ENCODE data around the gene NOVA2. TPM values are rescaled to one million over a fixed set of nuclear protein-coding genes. Genes with fewer than 3 reads are reported as not detected.

NOVA2 gene
- polyA plus RNA-seq, 10 donors = 2.8 to 5.5 (median 4.0) TPM

GRCh38 chr19:45967246-45967645 lies 6.4 kb downstream of the NOVA2 start:
- no peak for DNase-seq

- DNase-seq = no peak
These were observed 11.6 kb downstream of the NOVA2 start for GRCh38 chr19:45962021-45962420.

- DNase-seq = no peak
These were observed 12.9 kb downstream of the NOVA2 start for GRCh38 chr19:45960595-45961235.

- DNase-seq = no peak
These were observed 14.1 kb downstream of the NOVA2 start for GRCh38 chr19:45959517-45960025.

GRCh38 chr19:45958769-45959516 lies 14.7 kb downstream of the NOVA2 start:
- no peak for DNase-seq

- no peak for DNase-seq
These were observed 15.3 kb downstream of the NOVA2 start for GRCh38 chr19:45958320-45958719.

- DNase-seq = peak in 2 of 3 donors; percentile 25 to 47
These were observed 17.6 kb downstream of the NOVA2 start for GRCh38 chr19:45955905-45956608.

GRCh38 chr19:45954156-45954555 lies 19.5 kb downstream of the NOVA2 start:
- DNase-seq = no peak

- no peak for DNase-seq
These were observed 20.0 kb downstream of the NOVA2 start for GRCh38 chr19:45953676-45954075.

GRCh38 chr19:45952686-45953505 lies 20.8 kb downstream of the NOVA2 start:
- DNase-seq = peak; percentile 34 to 83 (median 81)

GRCh38 chr19:45952341-45952685 lies 21.4 kb downstream of the NOVA2 start:
- no peak for DNase-seq

GRCh38 chr19:45947926-45948325 lies 25.7 kb downstream of the NOVA2 start:
- no peak for DNase-seq

- DNase-seq = no peak
These were observed 33.2 kb downstream of the NOVA2 start for GRCh38 chr19:45940515-45940805.

GRCh38 chr19:45939792-45940514 lies 33.7 kb downstream of the NOVA2 start:
- no peak for DNase-seq

- DNase-seq = no peak
These were observed 34.8 kb downstream of the NOVA2 start for GRCh38 chr19:45938733-45939319.

- DNase-seq = no peak
These were observed 38.4 kb downstream of the NOVA2 start for GRCh38 chr19:45935267-45935666.

GRCh38 chr19:45934551-45935230 lies 39.0 kb downstream of the NOVA2 start:
- no peak for DNase-seq

GRCh38 chr19:45933759-45934158 lies 39.9 kb downstream of the NOVA2 start:
- no peak for DNase-seq

- no peak for DNase-seq
These were observed 42.6 kb downstream of the NOVA2 start for GRCh38 chr19:45931055-45931454.

- DNase-seq = no peak
These were observed 44.4 kb downstream of the NOVA2 start for GRCh38 chr19:45929247-45929646.

Measured in muscle of back (tissue), 11 donors.